NCI-H1694 (cell line): ENCODE results near the gene FLII.
"Not testable (repeated sequence)": the region's sequence is repeated elsewhere in the genome, so short reads cannot be mapped to it uniquely, and the experiment has no call there.

Experiments
- DNase-seq: peaks from one replicate; lab custom pipeline; 2025; lab: John Stamatoyannopoulos, UW

FLII gene

GRCh38 chr17:18258356-18259038 lies at the start of gene FLII:
TSS of gene FLII (minus strand) at chr17:18258738. CDS start at chr17:18258690, 48 bp downstream.
- DNase-seq = no peak

- not testable (repeated sequence) for DNase-seq
Measured at GRCh38 chr17:18303206-18303605, 44.7 kb upstream of the FLII start.

- no peak for DNase-seq
Measured at GRCh38 chr17:18300725-18301480, 42.4 kb upstream of the FLII start.

GRCh38 chr17:18298061-18298460 lies 39.5 kb upstream of the FLII start:
- DNase-seq = not testable (repeated sequence)

DNA sequence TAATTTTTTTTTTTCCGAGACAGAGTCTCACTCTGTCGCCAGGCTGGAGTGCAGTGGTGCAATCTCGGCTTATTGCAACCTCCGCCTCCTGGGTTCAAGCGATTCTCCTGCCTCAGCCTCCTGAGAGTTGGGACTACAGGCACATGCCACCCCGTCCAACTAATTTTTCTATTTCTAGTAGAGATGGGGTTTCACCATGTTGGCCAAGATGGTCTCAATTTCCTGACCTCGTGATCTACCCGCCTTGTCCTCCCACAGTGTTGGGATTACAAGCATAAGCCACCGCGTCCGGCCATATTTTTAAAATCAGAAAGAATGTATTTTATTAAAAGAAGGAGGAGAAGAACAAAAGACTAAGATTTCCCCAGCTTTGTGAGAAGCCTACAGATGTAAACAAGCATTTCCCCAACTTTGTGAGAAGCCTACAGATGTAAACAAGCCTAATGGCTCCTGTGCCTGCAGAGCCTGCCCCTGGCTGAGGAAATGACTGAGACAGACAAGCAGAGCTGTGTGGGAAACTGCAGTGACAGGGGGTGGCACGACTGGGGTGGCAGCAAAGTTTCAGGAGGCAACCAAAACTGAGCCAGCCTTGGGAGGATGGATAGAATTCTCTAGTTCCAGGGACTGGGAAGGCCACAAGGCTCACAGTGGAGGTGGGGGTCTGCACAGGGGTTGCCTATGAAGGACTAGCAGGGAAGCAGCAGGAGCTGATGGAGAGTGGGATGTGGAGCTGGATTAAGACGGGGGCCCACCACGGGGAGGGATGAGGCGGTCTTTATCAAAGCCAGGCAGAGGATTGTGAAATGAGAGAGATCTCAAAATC lies 33.4 kb upstream of the FLII start:
- no peak for DNase-seq

- no peak for DNase-seq
Measured at GRCh38 chr17:18285296-18285695, 26.8 kb upstream of the FLII start.

- DNase-seq = no peak
Measured at GRCh38 chr17:18281788-18282187, 23.2 kb upstream of the FLII start.

DNA sequence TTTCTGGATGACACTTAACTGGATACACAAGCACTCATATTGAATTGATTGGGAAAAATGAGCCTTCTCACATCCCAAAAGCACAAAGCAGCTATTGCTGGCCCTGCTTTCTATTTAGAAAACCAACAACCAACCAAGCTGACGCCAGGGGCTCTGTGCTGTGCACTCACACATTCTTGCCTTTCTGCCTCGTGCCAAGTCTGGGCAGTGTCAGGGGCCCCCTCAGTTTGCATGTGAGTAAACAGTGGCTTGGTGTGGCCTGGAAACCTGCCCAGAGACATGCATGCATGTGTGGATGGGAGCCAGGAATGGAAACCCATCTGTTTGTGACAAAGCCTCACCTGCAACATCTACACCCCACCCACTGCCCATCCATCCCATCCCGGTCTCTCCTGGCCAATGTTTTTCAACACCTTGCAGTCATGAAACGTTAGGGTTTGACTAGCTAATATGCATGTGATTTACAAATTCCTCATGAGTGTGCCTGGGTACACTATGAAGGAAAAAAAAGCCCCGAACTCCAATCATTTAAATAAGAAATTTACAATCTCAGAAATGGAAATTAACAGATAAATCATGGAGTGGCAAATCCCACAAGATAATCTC lies 22.3 kb upstream of the FLII start:
- peak; percentile 27 for DNase-seq

- no peak for DNase-seq
Measured at GRCh38 chr17:18280249-18280648, 21.7 kb upstream of the FLII start.

DNA sequence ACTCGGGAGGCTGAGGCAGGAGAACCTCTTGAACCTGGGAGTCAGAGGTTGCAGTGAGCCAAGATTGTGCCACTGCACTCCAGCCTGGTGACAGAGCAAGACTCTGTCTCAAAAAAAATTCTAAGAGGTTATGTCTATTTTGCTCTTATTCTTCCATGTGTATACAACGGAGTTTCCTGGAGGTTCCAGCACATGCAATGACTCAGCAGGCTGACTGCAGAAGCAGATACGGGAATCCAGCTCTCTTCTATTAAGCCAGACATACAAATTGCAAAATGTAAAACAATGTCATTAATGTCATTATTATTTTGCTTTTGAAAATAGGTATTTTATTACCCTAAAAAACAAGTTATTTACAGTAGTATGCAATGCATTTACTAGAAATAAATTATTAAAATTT lies 20.3 kb upstream of the FLII start:
- DNase-seq = no peak

- no peak for DNase-seq
Measured at GRCh38 chr17:18277076-18277475, 18.5 kb upstream of the FLII start.

- DNase-seq = no peak
Measured at GRCh38 chr17:18270046-18270931, 11.8 kb upstream of the FLII start.

DNA sequence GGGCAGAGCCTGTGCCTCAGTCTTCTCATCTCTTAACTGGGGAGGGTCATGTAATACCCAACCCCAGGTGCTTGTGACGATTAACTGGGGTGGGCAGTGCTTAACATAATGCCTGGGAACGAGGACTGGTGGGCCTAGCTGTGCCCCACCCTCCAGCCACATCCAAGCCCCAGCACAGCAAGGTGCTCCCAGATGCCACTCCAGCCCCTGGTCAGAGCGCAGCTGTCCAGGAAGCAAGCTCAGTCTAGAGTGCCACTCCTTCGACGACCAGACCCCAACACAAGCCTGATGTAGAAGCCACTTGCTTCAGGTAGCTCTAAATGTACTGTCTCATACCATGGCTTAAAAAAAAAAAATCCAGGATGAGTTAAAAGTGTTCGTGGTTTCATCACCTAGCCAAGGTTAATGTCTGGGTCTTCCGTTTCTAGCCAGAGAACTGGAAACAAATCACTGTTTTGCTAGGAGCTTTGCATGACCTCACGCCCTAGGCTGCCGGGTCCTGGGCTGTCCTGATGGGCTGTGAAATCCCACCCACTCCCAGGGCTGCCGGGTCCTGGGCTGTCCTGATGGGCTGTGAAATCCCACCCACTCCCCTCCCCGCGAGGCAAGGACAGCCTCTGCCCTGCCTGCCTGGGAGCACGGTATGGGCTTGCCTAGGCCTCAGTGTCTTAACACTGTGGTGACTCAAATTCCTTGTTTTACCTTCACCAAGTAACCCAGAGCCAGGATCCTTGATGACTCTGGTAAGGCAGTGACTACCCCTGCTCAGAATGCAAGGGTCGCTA lies 9.6 kb upstream of the FLII start:
- DNase-seq = no peak

DNA sequence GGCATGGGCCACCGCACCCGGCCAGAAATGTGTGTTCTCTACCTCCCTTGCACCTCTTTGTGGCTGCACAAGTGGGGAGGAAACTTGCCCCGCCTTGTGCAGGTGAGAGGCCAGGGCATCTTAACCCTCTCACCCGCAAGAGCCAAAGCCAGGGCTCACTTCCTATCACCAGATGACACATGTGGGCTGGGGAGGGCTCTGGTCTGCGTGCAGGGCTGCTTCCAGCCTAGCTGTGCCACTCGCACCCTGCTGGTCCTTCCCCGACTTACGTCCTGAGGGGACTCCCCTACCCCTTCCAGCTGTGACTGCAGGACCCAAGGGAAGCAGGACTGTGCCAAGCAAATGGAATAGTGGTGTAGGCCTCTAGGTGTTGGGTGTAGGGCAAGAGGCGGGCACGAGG lies 8.8 kb upstream of the FLII start:
- DNase-seq = no peak

DNA sequence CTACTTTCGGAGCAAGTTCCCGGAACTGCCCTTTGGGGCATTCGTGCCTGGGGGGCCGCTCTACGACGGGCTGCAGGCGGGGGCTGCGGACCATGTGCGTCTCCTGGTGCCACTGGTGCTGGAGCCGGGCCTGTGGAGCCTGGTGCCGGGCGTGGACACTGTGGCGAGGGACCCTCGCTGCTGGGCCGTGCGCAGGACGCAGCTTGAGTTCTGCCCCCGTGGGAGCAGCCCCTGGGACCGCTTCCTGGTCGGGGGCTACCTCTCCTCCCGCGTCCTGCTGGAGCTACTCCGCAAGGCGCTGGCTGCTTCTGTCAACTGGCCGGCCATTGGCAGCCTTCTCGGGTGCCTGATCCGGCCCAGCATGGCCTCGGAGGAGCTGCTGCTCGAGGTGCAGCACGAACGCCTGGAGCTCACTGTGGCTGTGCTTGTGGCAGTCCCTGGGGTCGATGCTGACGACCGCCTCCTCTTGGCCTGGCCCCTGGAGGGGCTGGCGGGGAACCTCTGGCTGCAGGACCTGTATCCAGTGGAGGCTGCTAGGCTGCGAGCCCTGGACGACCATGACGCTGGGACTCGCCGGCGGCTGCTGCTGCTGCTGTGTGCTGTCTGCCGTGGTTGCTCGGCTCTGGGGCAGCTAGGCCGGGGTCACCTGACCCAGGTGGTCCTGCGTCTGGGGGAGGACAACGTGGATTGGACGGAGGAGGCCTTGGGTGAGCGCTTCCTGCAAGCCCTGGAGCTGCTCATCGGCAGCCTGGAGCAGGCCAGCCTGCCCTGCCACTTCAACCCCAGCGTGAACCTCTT lies 5.5 kb upstream of the FLII start:
- no peak for DNase-seq

DNA sequence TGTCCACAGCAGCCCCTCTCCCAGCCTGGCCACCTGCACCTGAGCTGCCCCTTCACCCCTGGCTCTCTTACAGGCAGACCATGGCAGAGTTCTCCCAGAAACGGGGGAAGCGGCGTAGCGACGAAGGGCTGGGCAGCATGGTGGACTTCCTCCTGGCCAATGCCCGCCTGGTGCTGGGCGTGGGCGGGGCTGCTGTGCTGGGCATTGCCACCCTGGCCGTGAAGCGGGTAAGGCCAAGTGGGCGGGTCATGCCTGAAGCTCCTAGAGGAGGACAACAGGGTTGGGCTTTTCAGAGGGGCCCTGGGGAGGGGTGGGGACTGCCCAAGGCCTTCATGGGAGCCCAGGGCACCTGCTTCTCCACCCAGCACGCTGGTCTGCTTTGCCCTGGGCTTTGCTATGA lies 4.1 kb upstream of the FLII start:
- DNase-seq = no peak

- no peak for DNase-seq
Measured at GRCh38 chr17:18262111-18262510, 3.6 kb upstream of the FLII start.

DNA sequence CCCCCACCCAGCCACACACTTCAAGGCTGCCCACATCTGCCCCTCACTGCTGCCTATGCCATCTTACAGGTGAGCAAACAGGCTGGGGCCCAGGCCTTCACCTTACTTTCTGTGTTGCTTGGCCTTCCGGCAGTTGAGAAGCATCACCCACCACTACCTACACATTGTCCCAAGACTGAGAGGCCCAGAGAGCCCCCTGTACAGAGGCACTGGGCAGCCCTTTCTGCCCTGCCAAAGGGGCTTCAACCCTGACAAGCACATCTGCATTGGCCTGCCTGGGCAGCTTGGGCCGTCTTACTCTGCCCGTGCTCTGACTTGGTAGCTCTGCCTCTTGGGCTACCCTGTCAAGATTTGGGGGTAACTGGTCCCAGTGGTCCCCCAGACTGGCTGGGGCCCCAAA lies 3.1 kb upstream of the FLII start:
- DNase-seq = no peak

- no peak for DNase-seq
Measured at GRCh38 chr17:18261146-18261515, 2.6 kb upstream of the FLII start.
